Endothelial cell of umbilical vein (primary cell): ENCODE measurements around the gene PRM1. TPM values are rescaled to one million over a fixed set of nuclear protein-coding genes. Genes with fewer than 3 reads are reported as not detected.

ENCODE experiments used
- BruUV-seq: library from RNA; stranded (reverse); fragments of 400-500 nt; replicated peaks from 2 replicates; lab custom pipeline; 2021; lab: Mats Ljungman, UMichigan
- CTCF ChIA-PET: fragments of 300-600, 350-600 bp; sonication (Branson Sonifier 250); formaldehyde crosslinking; loops from one replicate; lab custom pipeline; 2021; ENCODE audit warnings: antibody characterized with exemption, inconsistent platforms; lab: Charles Lee
- POLR2A ChIA-PET: fragments of 300-600, 350-600 bp; sonication (Branson Sonifier 250); formaldehyde crosslinking; loops from one replicate; lab custom pipeline; 2021; ENCODE audit warnings: antibody characterized with exemption, inconsistent platforms; lab: Charles Lee
- DNase-seq: peaks from one replicate; pipeline ENCODE4 v3.0.0-alpha.2; 2011; ENCODE audit warnings: low read depth, low spot score
- FAIRE-seq: peaks from 2 replicates; lab custom pipeline; 2011; peaks lifted over from hg19 to GRCh38; lab: Jason Lieb, UNC
- H2AFZ ChIP-seq: 2 replicates; pipeline ENCODE4 v1.6.0; 2012; ENCODE audit warnings: low read depth, low read length, control low read depth, inconsistent platforms
- H3K27ac ChIP-seq: 2 replicates; pipeline ENCODE4 v1.5.1; 2011; ENCODE audit warnings: low read depth, mild to moderate bottlenecking, control low read depth, low read length, moderate library complexity; ENCODE audit not compliant: insufficient read depth
- H3K27me3 ChIP-seq, 2 experiments: 2 replicates each; pipeline versions ENCODE4 v1.6.0 to v1.6.1; 2011; ENCODE audit warnings: low read length in 2 of 2, mixed read lengths in 1 of 2; ENCODE audit not compliant: control insufficient read depth in 2 of 2, insufficient read depth in 2 of 2
- H3K36me3 ChIP-seq, 2 experiments: 2 replicates in 1 of 2; 3 replicates in 1 of 2; pipeline ENCODE4 v1.5.1; 2011; ENCODE audit warnings: low read length in 2 of 2, mild to moderate bottlenecking in 1 of 2, moderate library complexity in 1 of 2; ENCODE audit not compliant: control insufficient read depth in 2 of 2, insufficient read depth in 2 of 2; ENCODE audit errors: extremely low read depth in 1 of 2
- H3K4me1 ChIP-seq: 3 replicates; pipeline ENCODE4 v1.5.1; 2011; ENCODE audit warnings: mild to moderate bottlenecking, low read length; ENCODE audit not compliant: control insufficient read depth, insufficient read depth; ENCODE audit errors: extremely low read depth
- H3K4me2 ChIP-seq: 2 replicates; pipeline ENCODE4 v1.6.1; 2011; ENCODE audit warnings: low read length, control low read depth, mixed read lengths; ENCODE audit not compliant: insufficient read depth
- H3K4me3 ChIP-seq, 3 experiments: fragments of 200-600 bp in 1 of 3; sonication (generic), shearing (Covaris generic) in 1 of 3; replicated peaks in 1 of 3; 2 replicates each; pipeline ENCODE4 v1.5.1; 2011 to 2016; ENCODE audit warnings: control low read depth in 3 of 3, low read length in 3 of 3, mild to moderate bottlenecking in 2 of 3, inconsistent platforms in 1 of 3, low read depth in 1 of 3, moderate library complexity in 1 of 3; ENCODE audit not compliant: insufficient read depth in 1 of 3
- H3K79me2 ChIP-seq: 2 replicates; pipeline ENCODE4 v1.6.0; 2012; ENCODE audit warnings: low read length, inconsistent platforms; ENCODE audit not compliant: control insufficient read depth, insufficient read depth
- H3K9ac ChIP-seq: replicated peaks from 2 replicates; pipeline ENCODE3; 2011; ENCODE audit warnings: low read length, control low read depth; ENCODE audit not compliant: insufficient read depth; ENCODE audit errors: extremely low read depth
- H3K9me1 ChIP-seq: replicated peaks from 3 replicates; pipeline ENCODE4 v1.6.0; 2011; ENCODE audit warnings: mild to moderate bottlenecking, low read length; ENCODE audit not compliant: control insufficient read depth, insufficient read depth; ENCODE audit errors: extremely low read depth
- H3K9me3 ChIP-seq: replicated peaks from 2 replicates; pipeline ENCODE4 v1.5.1; 2012; ENCODE audit warnings: low read length, inconsistent platforms; ENCODE audit not compliant: control insufficient read depth, insufficient read depth
- H4K20me1 ChIP-seq: replicated peaks from 2 replicates; pipeline ENCODE3; 2011; ENCODE audit warnings: mild to moderate bottlenecking, low read length; ENCODE audit not compliant: control insufficient read depth, insufficient read depth; ENCODE audit errors: extremely low read depth
- CTCF ChIP-seq, 2 donors: IDR thresholded peaks; 1 replicate in 1 of 2; 2 replicates in 1 of 2; pipeline ENCODE4 v1.5.1; 2011; ENCODE audit warnings: low read length in 2 of 2, mild to moderate bottlenecking in 2 of 2, moderate library complexity in 2 of 2, control low read depth in 1 of 2, inconsistent platforms in 1 of 2, low read depth in 1 of 2; ENCODE audit not compliant: insufficient read depth in 1 of 2; ENCODE audit errors: extremely low read depth in 1 of 2
- EZH2 ChIP-seq: IDR thresholded peaks from 2 replicates; pipeline ENCODE4 v1.6.1; 2012; ENCODE audit warnings: borderline replicate concordance, low read depth, mild to moderate bottlenecking, moderate library complexity, low read length, inconsistent platforms; ENCODE audit not compliant: severe bottlenecking
- FOS ChIP-seq: IDR thresholded peaks from 2 replicates; pipeline ENCODE4 v1.6.1; 2011; ENCODE audit warnings: mild to moderate bottlenecking, low read length, moderate library complexity, borderline replicate concordance; ENCODE audit not compliant: insufficient read depth
- GATA2 ChIP-seq: IDR thresholded peaks from 2 replicates; pipeline ENCODE4 v1.7.0; 2011; ENCODE audit warnings: low read depth, mild to moderate bottlenecking, moderate library complexity, mixed read lengths, low read length; ENCODE audit not compliant: insufficient read length, insufficient read depth
- JUN ChIP-seq: IDR thresholded peaks from 2 replicates; pipeline ENCODE4 v1.6.1; 2011; ENCODE audit warnings: borderline replicate concordance, low read depth; ENCODE audit not compliant: insufficient read length, insufficient read depth
- MAX ChIP-seq: IDR thresholded peaks from 2 replicates; pipeline ENCODE4 v1.6.1; 2011; ENCODE audit not compliant: insufficient read depth, insufficient read length
- MYC ChIP-seq: IDR thresholded peaks from one replicate; pipeline ENCODE4 v1.6.1; 2011; ENCODE audit warnings: mild to moderate bottlenecking, low read depth, low read length
- POLR2A ChIP-seq: IDR thresholded peaks from 2 replicates; pipeline ENCODE4 v1.6.1; 2012; ENCODE audit warnings: low read depth, mild to moderate bottlenecking, control low read depth, low read length
- POLR2AphosphoS5 ChIP-seq: IDR thresholded peaks from 2 replicates; pipeline ENCODE4 v1.6.1; 2012; ENCODE audit warnings: low read depth, mild to moderate bottlenecking, control low read depth, low read length, moderate library complexity; ENCODE audit not compliant: insufficient read depth
- dilution Hi-C: fragments of 300-500 bp; cut with MboI; formaldehyde crosslinking; loops from one replicate; pipeline ENCODE4 v1.15.0; 2019; ENCODE audit warnings: low sequenced_read_pairs; ENCODE audit not compliant: extremely low pct_ligation_motif_present
- intact Hi-C: fragments of 100-400 bp; cut with micrococcal nuclease; formaldehyde crosslinking; loops from one replicate; pipeline ENCODE4 v1.10.0; 2022
- polyA plus RNA-seq, 4 experiments: library from polyadenylated mRNA; depleted of rRNA in 3 of 4; stranded (reverse) in 3 of 4; unstranded in 1 of 4; fragments of >200 nt; gene quantifications; 2 replicates each; pipeline versions ENCODE4 v1.2.1 to v1.2.3, GENCODE V29; 2011 to 2012; ENCODE audit warnings: missing spikeins in 1 of 4
- total RNA-seq: library from RNA; stranded (reverse); gene quantifications from 2 replicates; pipeline ENCODE4 v1.2.3, GENCODE V29; 2021

PRM1 gene
- total and polyA plus RNA-seq, 2 donors (not counting 3 experiments of a cell fraction or from before 2014, with no cell fraction given), result not detected

GRCh38 chr16:11250091-11250785 lies 30.9 kb downstream of the PRM1 start:
- ChIA-PET CTCF (no interaction called here), POLR2A (no interaction called here)
- no TSS peak for BruUV-seq
- Histone ChIP-seq H3K27ac (no peak overlapping the region), H3K4me3 (no peak overlapping the region), H3K9me3 (no peaks in the 10 kb centered on the region), H3K9ac (no peak overlapping the region), H3K79me2 (no peaks in the 10 kb centered on the region), H2AFZ (no peak overlapping the region), H4K20me1 (no peaks in the 10 kb centered on the region), H3K36me3 (no peaks in the 10 kb centered on the region), H3K4me2 (no peak overlapping the region), H3K9me1 (no peaks in the 10 kb centered on the region), H3K27me3 (peaks cover 0 to 1% of the 10 kb centered on the region in 2 experiments), H3K4me1 (peaks cover 3% of the 10 kb centered on the region)
- intact Hi-C loops (loop anchor here (10.0 kb wide), 1 partner anchor 65 kb away; no protein-coding TSS in a partner anchor), dilution Hi-C loops (no loop called here)
- no peak for FAIRE-seq
- no peak for TF ChIP-seq JUN
- no peak for TF ChIP-seq MYC
- no peak for TF ChIP-seq FOS
- no peak for TF ChIP-seq MAX
- TF ChIP-seq POLR2A, result no peak
- TF ChIP-seq GATA2, result no peak
- no peak for TF ChIP-seq CTCF (IDR thresholded peaks at IDR 0.05; ENCODE audit: extremely low read depth in 1 of 2, insufficient read depth in 1 of 2, low read depth in 1 of 2, low read length in 2 of 2)
- TF ChIP-seq POLR2AphosphoS5, result no peak
- TF ChIP-seq EZH2, result no peak
- DNase-seq, result no peak
